ENCODE data around the gene CCDC97. TPM values are rescaled to one million over a fixed set of nuclear protein-coding genes. Genes with fewer than 3 reads are reported as not detected.

CCDC97 gene
- total RNA-seq, 4 donors from 2014 or later, result 13.4 to 30.0 (median 18.5) TPM

GRCh38 chr19:41355802-41356201 is 45.8 kb downstream of the CCDC97 start:
- Histone ChIP-seq H3K9me3 (no peaks in the 10 kb centered on the region), H3K36me3 (no peaks in the 10 kb centered on the region), H3K4me1 (peaks cover 51% of the 10 kb centered on the region), H3K27me3 (no peaks in the 10 kb centered on the region), H3K27ac (no peak overlapping the region), H3K4me3 (no peak overlapping the region)
- TF ChIP-seq EP300 (IDR thresholded peaks at IDR 0.05) (no peak), POLR2A (IDR thresholded peaks at IDR 0.05) (no peak), POLR2AphosphoS5 (IDR thresholded peaks at IDR 0.05) (no peak), CTCF (IDR thresholded peaks at IDR 0.05) (no peak)
- no peak for DNase-seq (ENCODE audit: low spot score in 2 of 2)
- WGBS, result 68% methylated on average over 3 of the region's 3 CpGs

DNA sequence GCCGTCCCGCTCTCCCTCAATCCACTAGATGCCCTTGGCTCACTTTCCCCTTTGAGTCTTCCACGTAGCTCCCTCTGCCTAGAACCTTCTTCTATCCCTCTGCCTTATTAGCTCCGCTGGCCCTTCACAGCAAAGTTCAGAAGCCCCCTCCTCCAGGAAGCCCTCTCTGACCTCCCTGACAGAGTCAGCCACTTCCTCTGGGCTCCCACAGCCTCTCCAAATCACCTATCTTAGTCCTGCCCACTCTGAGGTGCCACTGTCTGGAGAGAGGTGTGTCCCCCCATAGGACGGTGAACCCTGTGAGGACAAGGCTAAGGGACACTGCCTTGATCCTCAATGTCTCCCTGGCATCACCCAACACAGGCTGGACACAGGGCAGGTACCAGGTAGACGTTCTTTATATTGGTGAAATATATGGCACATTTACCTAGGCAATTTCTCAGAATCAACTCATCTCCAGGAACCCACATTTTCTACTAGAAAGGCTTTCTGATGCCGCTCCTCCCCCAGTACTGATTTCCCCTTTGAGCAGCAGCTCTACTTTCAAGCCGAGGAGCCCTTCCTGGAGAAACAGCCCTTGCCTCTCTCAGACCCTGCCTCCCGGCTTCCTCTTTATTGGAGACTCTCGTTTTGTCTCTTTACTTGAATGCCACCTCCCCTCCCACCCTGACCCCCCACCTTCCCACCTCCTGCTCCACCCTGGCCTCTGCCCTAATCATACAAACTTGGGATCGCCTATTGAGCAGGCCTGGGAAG is 47.2 kb downstream of the CCDC97 start:
- DNase-seq (ENCODE audit: low spot score in 2 of 2), result no peak
- WGBS, result 83% methylated on average over 11 of the region's 11 CpGs
- Histone ChIP-seq H3K4me3 (no peak overlapping the region), H3K9me3 (no peaks in the 10 kb centered on the region), H3K27ac (no peak overlapping the region), H3K4me1 (peaks cover 39% of the 10 kb centered on the region), H3K36me3 (no peaks in the 10 kb centered on the region), H3K27me3 (no peaks in the 10 kb centered on the region)
- no peak for TF ChIP-seq POLR2A (IDR thresholded peaks at IDR 0.05)
- no peak for TF ChIP-seq EP300 (IDR thresholded peaks at IDR 0.05)
- no peak for TF ChIP-seq CTCF (IDR thresholded peaks at IDR 0.05)
- no peak for TF ChIP-seq POLR2AphosphoS5 (IDR thresholded peaks at IDR 0.05)

DNA sequence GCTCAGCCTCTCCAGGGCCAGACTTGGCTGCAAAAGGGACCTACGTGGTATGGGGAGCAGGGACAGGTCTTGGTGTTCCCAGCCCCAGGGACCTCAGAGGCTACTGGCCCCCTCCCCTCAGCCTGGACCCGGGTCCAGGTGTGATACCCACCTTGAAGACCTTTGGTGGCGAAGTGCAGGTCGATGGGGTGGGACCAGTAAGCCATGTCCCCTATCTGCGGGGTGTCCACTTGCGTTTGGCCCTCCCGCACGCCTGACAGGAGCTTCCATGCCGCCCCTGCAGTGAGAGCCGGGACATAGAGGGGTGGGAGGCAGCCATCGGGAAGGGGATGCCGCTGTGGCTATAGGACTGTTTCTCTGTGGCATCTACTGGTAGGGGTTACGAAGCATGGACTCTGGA is 47.8 kb downstream of the CCDC97 start:
- TF ChIP-seq EP300 (IDR thresholded peaks at IDR 0.05), result no peak
- TF ChIP-seq CTCF (IDR thresholded peaks at IDR 0.05), result no peak
- TF ChIP-seq POLR2AphosphoS5 (IDR thresholded peaks at IDR 0.05), result no peak
- no peak for TF ChIP-seq POLR2A (IDR thresholded peaks at IDR 0.05)
- Histone ChIP-seq H3K36me3 (no peaks in the 10 kb centered on the region), H3K4me1 (peaks cover 33% of the 10 kb centered on the region), H3K27me3 (no peaks in the 10 kb centered on the region), H3K4me3 (no peak overlapping the region), H3K9me3 (no peaks in the 10 kb centered on the region), H3K27ac (no peak overlapping the region)
- 93% methylated on average over 6 of the region's 13 CpGs for WGBS
- no peak for DNase-seq (ENCODE audit: low spot score in 2 of 2)

DNA sequence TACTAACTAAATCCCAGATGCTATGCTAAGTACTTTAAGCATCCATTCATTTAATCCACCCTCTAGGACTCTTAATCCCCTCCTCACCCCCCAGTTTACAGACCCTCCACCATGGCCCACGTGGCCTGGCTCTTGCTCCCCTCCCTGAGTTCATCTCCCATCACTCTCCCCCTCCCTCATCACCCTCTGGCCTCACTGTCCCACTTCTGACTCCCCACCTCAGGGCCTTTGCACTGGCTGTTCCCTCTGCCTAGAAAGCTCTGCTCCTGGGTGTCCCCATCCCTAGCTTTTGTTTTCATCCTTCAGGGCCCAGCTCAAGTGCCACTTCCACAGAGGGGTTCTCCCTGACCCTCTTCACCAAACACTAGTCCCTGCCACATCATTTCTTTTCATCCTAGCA is 49.8 kb downstream of the CCDC97 start:
- no peaks in the 10 kb centered on the region for H3K9me3 ChIP-seq
- no peak overlapping the region for H3K4me3 ChIP-seq
- no peak for DNase-seq (ENCODE audit: low spot score in 2 of 2)
- H3K4me1 ChIP-seq, result peaks cover 28% of the 10 kb centered on the region
- WGBS, result 96% methylated on average over 1 of the region's 1 CpG
- H3K36me3 ChIP-seq, result no peaks in the 10 kb centered on the region
- TF ChIP-seq POLR2A (IDR thresholded peaks at IDR 0.05) (no peak), CTCF (IDR thresholded peaks at IDR 0.05) (no peak), POLR2AphosphoS5 (IDR thresholded peaks at IDR 0.05) (no peak), EP300 (IDR thresholded peaks at IDR 0.05) (no peak)
- no peak overlapping the region for H3K27ac ChIP-seq
- H3K27me3 ChIP-seq, result no peaks in the 10 kb centered on the region

GRCh38 chr19:41362143-41362847 is 52.3 kb downstream of the CCDC97 start:
- peaks cover 22% of the 10 kb centered on the region for H3K4me1 ChIP-seq
- no peaks in the 10 kb centered on the region for H3K9me3 ChIP-seq
- DNase-seq (ENCODE audit: low spot score in 2 of 2), result no peak
- no peaks in the 10 kb centered on the region for H3K36me3 ChIP-seq
- WGBS, result 72% methylated on average over 10 of the region's 10 CpGs
- no peak overlapping the region for H3K27ac ChIP-seq
- no peak for TF ChIP-seq POLR2AphosphoS5 (IDR thresholded peaks at IDR 0.05)
- TF ChIP-seq POLR2A (IDR thresholded peaks at IDR 0.05), result no peak
- TF ChIP-seq EP300 (IDR thresholded peaks at IDR 0.05), result no peak
- no peak for TF ChIP-seq CTCF (IDR thresholded peaks at IDR 0.05)
- no peaks in the 10 kb centered on the region for H3K27me3 ChIP-seq
- no peak overlapping the region for H3K4me3 ChIP-seq

Measured in suprapubic skin (tissue), 4 donors.